Left ventricle myocardium inferior (tissue), 1 donor: Measurements from ENCODE around the gene BEND3. TPM values are rescaled to one million over a fixed set of nuclear protein-coding genes. Genes with fewer than 3 reads are reported as not detected.
"Not testable (repeated sequence)": the region's sequence is repeated elsewhere in the genome, so short reads cannot be mapped to it uniquely, and the experiment has no call there.

Experiments
- DNase-seq: peaks from one replicate; pipeline ENCODE4 v3.0.0-alpha.2; 2020
- H3K27ac ChIP-seq: fragments of 200-600 bp; replicated peaks from 2 replicates; pipeline ENCODE4 v1.8.0; 2021
- H3K27me3 ChIP-seq: fragments of 200-600 bp; 2 replicates; pipeline ENCODE4 v1.8.0; 2021; ENCODE audit warnings: low read depth
- H3K36me3 ChIP-seq: fragments of 200-600 bp; 2 replicates; pipeline ENCODE4 v1.8.0; 2021
- H3K4me1 ChIP-seq: fragments of 200-600 bp; 2 replicates; pipeline ENCODE4 v1.8.0; 2021
- H3K4me3 ChIP-seq: fragments of 200-600 bp; 2 replicates; pipeline ENCODE4 v1.8.0; 2021; ENCODE audit warnings: mild to moderate bottlenecking, moderate library complexity
- H3K9me3 ChIP-seq: fragments of 200-600 bp; replicated peaks from 2 replicates; pipeline ENCODE4 v1.8.0; 2021
- intact Hi-C: fragments of 100-400 bp; cut with micrococcal nuclease; formaldehyde crosslinking; loops from one replicate; pipeline ENCODE4 v1.11.0; 2022
- total RNA-seq: library from RNA; stranded (reverse); fragmentation: NEBNext Ultra II Directional; extraction: Animal tissue kit (Norgen Biotek cat#: 25700); gene quantifications from one replicate; pipeline ENCODE4 v1.2.1, GENCODE V29; 2021
- TF ChIP-seq, protein P1 (sequence below): fragments of 200-600 bp; IDR thresholded peaks from 2 replicates; pipeline ENCODE4 v1.8.0; 2021; ENCODE audit warnings: antibody characterized with exemption, mild to moderate bottlenecking, borderline replicate concordance
- donor health status: DM: no; HTN: yes; CAD: no; lungs with severe emphysema.

Gene BEND3
- total RNA-seq, 1 donor from 2014 or later: 1.5 TPM

DNA sequence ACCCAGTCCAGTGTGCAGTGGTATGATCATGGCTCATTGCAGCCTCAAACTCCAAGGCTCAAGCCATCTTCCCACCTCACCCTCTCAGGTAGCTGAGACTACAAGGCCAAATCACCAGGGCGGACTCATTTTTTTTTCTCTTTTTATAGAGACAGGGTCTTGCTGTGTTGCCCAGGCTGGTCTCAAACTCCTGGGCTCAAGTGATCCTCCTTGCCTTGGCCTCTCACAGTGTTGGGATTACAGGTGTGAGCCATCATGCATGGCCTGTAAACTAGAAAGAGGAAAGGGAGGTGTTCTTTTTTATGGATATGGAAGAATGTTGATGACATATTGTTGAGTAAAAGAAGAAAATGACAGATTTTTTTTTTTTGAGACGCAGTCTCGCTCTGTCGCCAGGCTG, 5.1 kb upstream of the BEND3 start:
- no peak overlapping the region for H3K27ac ChIP-seq
- no peaks in the 10 kb centered on the region for H3K36me3 ChIP-seq
- H3K4me3 ChIP-seq: no peak overlapping the region
- H3K4me1 ChIP-seq: peaks cover 15% of the 10 kb centered on the region
- TF ChIP-seq, protein P1, sequence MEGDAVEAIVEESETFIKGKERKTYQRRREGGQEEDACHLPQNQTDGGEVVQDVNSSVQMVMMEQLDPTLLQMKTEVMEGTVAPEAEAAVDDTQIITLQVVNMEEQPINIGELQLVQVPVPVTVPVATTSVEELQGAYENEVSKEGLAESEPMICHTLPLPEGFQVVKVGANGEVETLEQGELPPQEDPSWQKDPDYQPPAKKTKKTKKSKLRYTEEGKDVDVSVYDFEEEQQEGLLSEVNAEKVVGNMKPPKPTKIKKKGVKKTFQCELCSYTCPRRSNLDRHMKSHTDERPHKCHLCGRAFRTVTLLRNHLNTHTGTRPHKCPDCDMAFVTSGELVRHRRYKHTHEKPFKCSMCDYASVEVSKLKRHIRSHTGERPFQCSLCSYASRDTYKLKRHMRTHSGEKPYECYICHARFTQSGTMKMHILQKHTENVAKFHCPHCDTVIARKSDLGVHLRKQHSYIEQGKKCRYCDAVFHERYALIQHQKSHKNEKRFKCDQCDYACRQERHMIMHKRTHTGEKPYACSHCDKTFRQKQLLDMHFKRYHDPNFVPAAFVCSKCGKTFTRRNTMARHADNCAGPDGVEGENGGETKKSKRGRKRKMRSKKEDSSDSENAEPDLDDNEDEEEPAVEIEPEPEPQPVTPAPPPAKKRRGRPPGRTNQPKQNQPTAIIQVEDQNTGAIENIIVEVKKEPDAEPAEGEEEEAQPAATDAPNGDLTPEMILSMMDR: no peak
- no peak for DNase-seq
- no peaks in the 10 kb centered on the region for H3K9me3 ChIP-seq
- intact Hi-C loops: no loop called here
- H3K27me3 ChIP-seq: peaks cover 7% of the 10 kb centered on the region

- intact Hi-C loops: no loop called here
- Histone ChIP-seq H3K27me3 (peaks cover 7% of the 10 kb centered on the region), H3K4me3 (no peak overlapping the region), H3K4me1 (peaks cover 17% of the 10 kb centered on the region), H3K36me3 (no peaks in the 10 kb centered on the region), H3K27ac (no peak overlapping the region), H3K9me3 (no peaks in the 10 kb centered on the region)
- no peak for DNase-seq
- TF ChIP-seq, protein P1: no peak
Measured at GRCh38 chr6:107118976-107119375, 3.7 kb upstream of the BEND3 start.

DNA sequence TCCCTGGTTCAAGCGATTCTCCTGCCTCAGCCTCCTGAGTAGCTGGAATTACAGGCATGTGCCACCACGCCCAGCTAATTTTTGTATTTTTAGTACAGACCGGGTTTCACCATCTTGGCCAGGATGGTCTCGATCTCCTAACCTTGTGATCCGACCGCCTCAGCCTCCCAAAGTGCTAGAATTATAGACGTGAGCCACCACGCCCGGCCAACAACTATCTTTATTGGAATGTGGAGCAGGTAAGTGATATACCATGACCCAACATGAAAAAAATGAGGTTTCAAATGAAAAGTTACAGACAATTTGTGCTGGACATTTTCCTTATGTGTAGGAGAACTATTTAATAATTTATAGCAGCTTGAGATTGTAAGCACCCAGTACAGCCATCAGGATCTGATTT, 3.2 kb upstream of the BEND3 start:
- H3K36me3 ChIP-seq, intact Hi-C loops: not testable (repeated sequence)

DNA sequence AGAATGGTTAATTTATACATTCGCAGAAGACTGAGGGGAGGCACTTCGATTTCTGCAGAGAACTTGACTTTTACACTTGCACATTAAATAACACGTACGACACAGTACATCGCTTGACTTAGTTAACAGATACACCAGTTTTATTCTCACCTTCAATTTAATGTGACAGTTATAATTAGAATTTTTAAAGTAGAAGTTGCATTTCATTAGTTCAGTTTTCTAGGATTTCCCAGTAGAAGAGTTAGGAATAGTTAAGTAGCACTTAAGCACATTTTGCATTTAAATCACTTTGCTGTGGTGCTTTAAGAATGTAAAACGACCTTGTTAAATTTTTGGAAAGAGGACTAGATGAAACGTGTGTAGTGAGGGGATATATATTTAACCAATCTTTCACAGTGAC, 1.6 kb upstream of the BEND3 start:
- Histone ChIP-seq H3K27ac (no peak overlapping the region), H3K9me3 (no peaks in the 10 kb centered on the region), H3K4me1 (peaks cover 24% of the 10 kb centered on the region), H3K4me3 (peak overlapping the region; percentile 83), H3K36me3 (no peaks in the 10 kb centered on the region), H3K27me3 (peaks cover 7% of the 10 kb centered on the region)
- intact Hi-C loops: no loop called here
- no peak for DNase-seq
- TF ChIP-seq, protein P1: no peak

More for the DNA sequence above, 3.2 kb upstream of the BEND3 start:
- not testable (repeated sequence) for H3K9me3 ChIP-seq, H3K27me3 ChIP-seq, H3K27ac ChIP-seq, H3K4me3 ChIP-seq, DNase-seq
- H3K4me1 ChIP-seq: peaks cover 21% of the 10 kb centered on the region

DNA sequence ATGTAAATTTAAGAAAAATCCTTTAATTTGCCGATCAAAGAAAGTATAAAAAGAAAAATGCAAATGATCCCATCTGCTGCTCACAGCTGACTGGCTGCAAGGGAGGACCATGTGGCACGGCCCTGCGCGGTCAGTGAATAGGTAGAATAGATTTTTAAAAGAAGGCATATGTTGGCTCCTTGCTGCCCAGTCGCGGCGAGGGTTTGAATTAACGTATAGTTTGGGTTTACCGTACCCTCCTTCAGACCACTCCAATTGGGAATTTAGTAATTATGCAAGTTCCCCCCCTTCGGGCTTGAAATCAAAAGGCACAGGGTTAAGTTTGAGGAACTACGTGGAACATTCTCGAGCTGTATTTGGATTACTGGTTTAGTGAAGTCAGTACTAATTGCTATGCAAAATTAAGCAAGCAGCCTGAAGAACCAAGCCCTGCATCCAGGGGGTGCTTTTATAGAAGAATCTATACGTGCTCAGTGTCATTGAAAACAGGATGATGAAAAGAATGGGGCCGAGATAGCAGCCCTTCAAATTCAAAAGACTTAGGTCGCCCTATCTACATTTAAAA, 1.1 kb upstream of the BEND3 start:
- H3K27ac ChIP-seq: peak overlapping the region; percentile 63
- DNase-seq: no peak
- peaks cover 24% of the 10 kb centered on the region for H3K4me1 ChIP-seq

GRCh38 chr6:107115695-107116327, 496 bp upstream of the BEND3 start:
- intact Hi-C loops: no loop called here

More for the DNA sequence above, 1.1 kb upstream of the BEND3 start:
- Histone ChIP-seq H3K4me3 (peak overlapping the region; percentile 83), H3K27me3 (peaks cover 7% of the 10 kb centered on the region), H3K36me3 (no peaks in the 10 kb centered on the region), H3K9me3 (no peaks in the 10 kb centered on the region)
- TF ChIP-seq, protein P1: no peak
- intact Hi-C loops: no loop called here

More at GRCh38 chr6:107115695-107116327, 496 bp upstream of the BEND3 start:
- H3K27ac ChIP-seq: peak overlapping the region; percentile 63
- H3K9me3 ChIP-seq: no peaks in the 10 kb centered on the region
- no peaks in the 10 kb centered on the region for H3K36me3 ChIP-seq
- peak overlapping the region; percentile 83 for H3K4me3 ChIP-seq
- DNase-seq: no peak
- H3K4me1 ChIP-seq: peaks cover 24% of the 10 kb centered on the region
- H3K27me3 ChIP-seq: peaks cover 7% of the 10 kb centered on the region
- TF ChIP-seq, protein P1: no peak
